ENCODE measurements around the gene RASGEF1B. TPM values are rescaled to one million over a fixed set of nuclear protein-coding genes. Genes with fewer than 3 reads are reported as not detected.
A peak's percentile ranks its signal among the peaks of the same experiment; 100 is the strongest.
"Not testable (repeated sequence)": the region's sequence is repeated elsewhere in the genome, so short reads cannot be mapped to it uniquely, and the experiment has no call there.

Gene RASGEF1B
- total and polyA plus RNA-seq, 2 experiments from 2014 or later, result 2.8 to 5.2 TPM

DNA sequence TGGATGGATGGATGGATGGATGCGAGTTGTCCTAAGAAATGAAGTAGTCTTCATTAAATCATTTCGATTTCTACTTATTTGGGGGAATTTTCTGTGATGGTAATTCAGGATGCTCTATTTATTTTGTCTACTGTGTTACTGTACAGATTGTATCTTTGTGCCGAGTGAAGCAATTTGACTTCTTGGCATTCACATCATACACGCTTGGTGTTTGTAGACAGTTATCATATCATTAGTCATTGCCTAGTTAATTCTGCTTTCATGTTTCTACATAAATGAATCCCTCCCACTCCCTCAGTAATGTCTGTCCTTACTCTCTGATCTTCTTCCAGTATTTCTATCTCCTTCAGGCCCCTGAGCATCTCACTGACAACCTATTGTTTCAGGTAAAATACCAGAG, 64.0 kb downstream of the RASGEF1B start (continued):
- no peak for TF ChIP-seq REST (IDR thresholded peaks at IDR 0.05; ENCODE audit: unreplicated experiment)

- H3K27ac ChIP-seq (ENCODE audit: low read depth); H3K36me3 Mint-ChIP-seq (ENCODE audit: low read depth); H3K9me2 ChIP-seq (ENCODE audit: insufficient read depth); H3K27ac Mint-ChIP-seq; H3F3A ChIP-seq (replicated peaks; ENCODE audit: low read depth); H3K4me2 ChIP-seq; H3K4me1 ChIP-seq (ENCODE audit: insufficient read depth); H3K4me3 Mint-ChIP-seq; H3K9me3 Mint-ChIP-seq; H3K27me3 ChIP-seq (ENCODE audit: insufficient read depth); H3K4me1 Mint-ChIP-seq; H4K20me1 ChIP-seq (replicated peaks; ENCODE audit: insufficient read depth); H3K4me3 ChIP-seq; H3K36me3 ChIP-seq (ENCODE audit: insufficient read depth); H3K27me3 Mint-ChIP-seq (ENCODE audit: insufficient read depth, low read depth, poor library complexity); DNase-seq (ENCODE audit: low spot score); ATAC-seq; H2AFZ ChIP-seq; H3K79me2 ChIP-seq (replicated peaks; ENCODE audit: insufficient read depth): not testable (repeated sequence)
These were observed 65.2 kb downstream of the RASGEF1B start for GRCh38 chr4:81406481-81406880.

DNA sequence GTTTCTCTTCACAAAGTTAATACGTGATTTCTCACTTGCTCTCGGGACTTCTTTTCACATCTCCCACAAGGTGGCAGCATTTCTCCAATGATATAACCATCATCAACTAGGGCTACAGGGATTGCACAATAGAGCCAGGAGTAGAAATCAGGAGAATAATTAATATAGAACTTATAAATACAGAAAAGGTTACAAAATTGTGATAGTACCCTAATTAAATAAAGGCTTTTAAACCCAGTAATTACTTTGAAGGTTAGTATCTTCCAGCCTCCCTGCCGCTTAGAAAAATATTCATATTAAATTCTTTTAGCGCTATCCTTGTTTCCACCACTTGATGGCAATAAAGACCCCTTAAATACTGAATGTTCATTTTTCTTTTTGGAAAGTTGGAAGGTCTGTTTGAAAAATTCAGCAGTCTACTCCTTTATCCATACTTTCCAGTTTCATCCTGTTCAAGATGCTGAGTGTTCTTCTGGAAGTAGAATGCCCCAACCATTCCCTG, 65.8 kb downstream of the RASGEF1B start:
- no peaks in the 10 kb centered on the region for H3K4me1 ChIP-seq (ENCODE audit: insufficient read depth)
- ATAC-seq (peak; percentile 66), DNase-seq (ENCODE audit: low spot score) (peak; percentile 88)
- Mint-ChIP-seq H3K27ac (no peak overlapping the region), H3K9me3 (no peaks in the 10 kb centered on the region; the same call in 2 of the 3 replicates), H3K4me1 (peaks cover 4% of the 10 kb centered on the region), H3K27me3 (ENCODE audit: insufficient read depth, low read depth, poor library complexity) (no peaks in the 10 kb centered on the region), H3K36me3 (ENCODE audit: low read depth) (no peaks in the 10 kb centered on the region), H3K4me3 (no peak overlapping the region)
- H3K36me3 ChIP-seq (ENCODE audit: insufficient read depth), result no peaks in the 10 kb centered on the region
- no peak overlapping the region for H3K4me2 ChIP-seq
- no peaks in the 10 kb centered on the region for H4K20me1 ChIP-seq (replicated peaks; ENCODE audit: insufficient read depth)
- H3F3A ChIP-seq (replicated peaks; ENCODE audit: low read depth), result no peaks in the 10 kb centered on the region
- H3K9me2 ChIP-seq (ENCODE audit: insufficient read depth), result peaks cover 3% of the 10 kb centered on the region; the same call in 1 of the 2 replicates
- TF ChIP-seq, protein P1, sequence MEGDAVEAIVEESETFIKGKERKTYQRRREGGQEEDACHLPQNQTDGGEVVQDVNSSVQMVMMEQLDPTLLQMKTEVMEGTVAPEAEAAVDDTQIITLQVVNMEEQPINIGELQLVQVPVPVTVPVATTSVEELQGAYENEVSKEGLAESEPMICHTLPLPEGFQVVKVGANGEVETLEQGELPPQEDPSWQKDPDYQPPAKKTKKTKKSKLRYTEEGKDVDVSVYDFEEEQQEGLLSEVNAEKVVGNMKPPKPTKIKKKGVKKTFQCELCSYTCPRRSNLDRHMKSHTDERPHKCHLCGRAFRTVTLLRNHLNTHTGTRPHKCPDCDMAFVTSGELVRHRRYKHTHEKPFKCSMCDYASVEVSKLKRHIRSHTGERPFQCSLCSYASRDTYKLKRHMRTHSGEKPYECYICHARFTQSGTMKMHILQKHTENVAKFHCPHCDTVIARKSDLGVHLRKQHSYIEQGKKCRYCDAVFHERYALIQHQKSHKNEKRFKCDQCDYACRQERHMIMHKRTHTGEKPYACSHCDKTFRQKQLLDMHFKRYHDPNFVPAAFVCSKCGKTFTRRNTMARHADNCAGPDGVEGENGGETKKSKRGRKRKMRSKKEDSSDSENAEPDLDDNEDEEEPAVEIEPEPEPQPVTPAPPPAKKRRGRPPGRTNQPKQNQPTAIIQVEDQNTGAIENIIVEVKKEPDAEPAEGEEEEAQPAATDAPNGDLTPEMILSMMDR (conservative IDR thresholded peaks at IDR 0.05; ENCODE audit: low read depth in 2 of 2), result peak; percentile 79 to 99
- TF ChIP-seq CREB1 (CRISPR knock-in tag; IDR thresholded peaks at IDR 0.05; ENCODE audit: low read depth), result no peak
- TF ChIP-seq EZH2 (IDR thresholded peaks at IDR 0.05; ENCODE audit: low read depth, unreplicated experiment), result no peak
- H3K27me3 ChIP-seq (ENCODE audit: insufficient read depth), result no peaks in the 10 kb centered on the region
- no peaks in the 10 kb centered on the region for H3K79me2 ChIP-seq (replicated peaks; ENCODE audit: insufficient read depth)
- H3K4me3 ChIP-seq, result no peak overlapping the region
- H2AFZ ChIP-seq, result no peak overlapping the region; the same call in 1 of the 2 replicates
- no peak overlapping the region for H3K27ac ChIP-seq (ENCODE audit: low read depth)

Measured in GM23338 (cell line).